ENCODE data around the gene FGF14.
"Not testable (repeated sequence)": the region's sequence is repeated elsewhere in the genome, so short reads cannot be mapped to it uniquely, and the experiment has no call there.

The FGF14 gene

DNA sequence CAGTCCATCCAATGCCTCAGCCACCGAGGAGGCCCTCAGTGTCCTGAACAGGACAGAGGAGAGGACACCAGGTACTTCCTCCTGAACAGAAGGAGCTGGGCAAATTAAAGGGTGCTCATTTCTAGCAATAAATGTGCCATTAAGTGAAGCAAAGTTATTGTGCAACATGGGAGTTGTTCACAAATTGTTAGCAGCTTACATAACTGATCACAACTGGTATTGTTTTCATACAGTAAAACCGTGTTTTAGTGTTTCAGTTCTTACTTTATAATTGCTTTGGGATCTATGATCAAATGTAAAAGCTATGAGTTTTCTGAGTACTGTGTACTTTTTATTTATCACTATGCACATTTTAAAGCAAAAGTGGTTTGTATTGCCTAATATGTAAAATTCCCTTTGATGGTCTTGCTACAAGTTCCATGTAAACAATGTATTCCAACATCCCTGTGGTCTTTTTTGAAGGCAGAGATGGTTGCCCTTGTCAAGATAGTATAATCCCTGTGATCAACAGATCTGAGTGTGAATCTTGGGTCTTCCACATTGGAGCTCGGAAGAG is 263.1 kb downstream of the FGF14 start:
- H3K4me1 ChIP-seq (ENCODE audit: control insufficient read depth, insufficient read depth, low read length, unreplicated experiment): no peaks in the 10 kb centered on the region
- H3K27me3 ChIP-seq (ENCODE audit: insufficient read depth, low read length): no peaks in the 10 kb centered on the region
- H2AFZ ChIP-seq (ENCODE audit: low read length, unreplicated experiment): no peak overlapping the region
- no peak overlapping the region for H3K4me3 ChIP-seq (ENCODE audit: low read depth, low read length)
- no peak overlapping the region for H3K27ac ChIP-seq (ENCODE audit: low read depth, low read length)
- H3K79me2 ChIP-seq (ENCODE audit: control insufficient read depth, insufficient read depth, low read length, unreplicated experiment): no peaks in the 10 kb centered on the region
- H3K36me3 ChIP-seq (ENCODE audit: insufficient read depth, low read length): no peaks in the 10 kb centered on the region

DNA sequence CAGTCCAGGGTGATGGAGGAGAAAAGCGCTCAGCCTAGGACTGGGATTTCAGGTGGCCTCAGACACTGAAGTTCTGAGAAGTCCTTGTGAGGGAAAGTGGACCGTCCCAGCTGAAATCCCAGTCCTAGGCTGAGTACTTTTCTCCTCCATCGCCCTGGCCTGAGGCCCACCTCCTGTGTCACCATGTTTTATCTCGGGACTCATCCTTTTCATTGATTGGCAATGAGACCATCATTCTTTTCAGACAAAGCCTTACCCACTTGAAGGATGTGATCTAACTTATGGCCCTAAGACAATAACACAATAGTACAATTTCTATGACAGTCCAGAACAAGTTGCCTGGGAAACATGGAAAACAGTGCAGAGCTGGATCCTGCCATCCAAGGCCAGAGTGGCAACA is 263.9 kb downstream of the FGF14 start:
- H3K4me1 ChIP-seq (ENCODE audit: control insufficient read depth, insufficient read depth, low read length, unreplicated experiment); H3K27me3 ChIP-seq (ENCODE audit: insufficient read depth, low read length); H3K27ac ChIP-seq (ENCODE audit: low read depth, low read length); H3K4me3 ChIP-seq (ENCODE audit: low read depth, low read length); H3K36me3 ChIP-seq (ENCODE audit: insufficient read depth, low read length); H3K79me2 ChIP-seq (ENCODE audit: control insufficient read depth, insufficient read depth, low read length, unreplicated experiment); H2AFZ ChIP-seq (ENCODE audit: low read length, unreplicated experiment): not testable (repeated sequence)

DNA sequence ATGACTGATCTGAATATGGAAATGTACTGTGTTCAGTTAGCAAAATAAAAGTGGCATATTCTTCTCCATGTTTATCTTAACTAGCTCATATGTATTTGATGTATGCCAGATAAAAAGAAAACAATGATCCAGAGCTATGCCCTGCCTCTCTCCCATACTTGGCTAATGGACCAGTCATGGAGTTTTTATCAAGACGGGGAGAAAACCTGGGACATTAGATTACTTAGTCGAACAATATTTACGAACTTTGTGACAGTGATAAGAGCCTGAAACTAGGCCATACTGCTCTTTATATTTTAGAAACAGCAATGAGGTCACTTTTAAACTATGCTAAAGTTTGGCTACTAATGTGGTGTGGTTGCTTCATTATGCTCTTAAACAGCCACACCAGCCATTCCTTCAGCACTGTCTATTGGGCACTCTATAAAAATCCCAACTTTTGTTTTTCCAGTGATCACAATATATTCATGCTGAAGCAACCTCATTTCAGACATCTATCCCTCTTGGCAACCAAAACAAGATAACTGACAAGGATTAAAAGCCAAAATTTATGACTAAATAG is 265.0 kb downstream of the FGF14 start:
- Histone ChIP-seq H3K27ac (ENCODE audit: low read depth, low read length) (no peak overlapping the region), H3K27me3 (ENCODE audit: insufficient read depth, low read length) (no peaks in the 10 kb centered on the region), H3K4me3 (ENCODE audit: low read depth, low read length) (no peak overlapping the region), H3K36me3 (ENCODE audit: insufficient read depth, low read length) (no peaks in the 10 kb centered on the region), H3K79me2 (ENCODE audit: control insufficient read depth, insufficient read depth, low read length, unreplicated experiment) (no peaks in the 10 kb centered on the region), H2AFZ (ENCODE audit: low read length, unreplicated experiment) (no peak overlapping the region), H3K4me1 (ENCODE audit: control insufficient read depth, insufficient read depth, low read length, unreplicated experiment) (no peaks in the 10 kb centered on the region)

GRCh38 chr13:102132777-102133295 is 269.0 kb downstream of the FGF14 start:
- no peak overlapping the region for H3K27ac ChIP-seq (ENCODE audit: low read depth, low read length)
- no peaks in the 10 kb centered on the region for H3K27me3 ChIP-seq (ENCODE audit: insufficient read depth, low read length)
- no peaks in the 10 kb centered on the region for H3K4me1 ChIP-seq (ENCODE audit: control insufficient read depth, insufficient read depth, low read length, unreplicated experiment)
- H2AFZ ChIP-seq (ENCODE audit: low read length, unreplicated experiment): no peak overlapping the region
- no peaks in the 10 kb centered on the region for H3K36me3 ChIP-seq (ENCODE audit: insufficient read depth, low read length)
- no peak overlapping the region for H3K4me3 ChIP-seq (ENCODE audit: low read depth, low read length)
- no peaks in the 10 kb centered on the region for H3K79me2 ChIP-seq (ENCODE audit: control insufficient read depth, insufficient read depth, low read length, unreplicated experiment)

DNA sequence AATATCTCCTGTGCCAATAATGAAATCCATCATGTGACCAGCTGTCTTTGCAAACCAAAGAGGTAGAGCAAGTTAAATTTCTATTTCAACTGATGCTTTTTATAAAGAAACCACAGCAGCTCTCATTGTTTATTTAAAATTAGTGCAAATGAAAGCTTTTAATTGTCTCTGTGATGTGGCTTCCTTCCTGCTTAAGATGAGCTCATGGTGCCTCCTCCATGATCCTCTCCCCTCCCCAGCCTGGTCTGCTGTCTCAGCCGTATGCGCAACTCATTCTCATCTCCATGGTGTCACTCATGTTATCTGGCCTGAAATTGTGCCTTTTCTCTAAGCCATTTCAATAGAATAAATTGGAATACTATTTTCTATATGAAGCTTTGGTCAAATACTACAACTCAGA is 270.6 kb downstream of the FGF14 start:
- H2AFZ ChIP-seq (ENCODE audit: low read length, unreplicated experiment): no peak overlapping the region

GRCh38 chr13:102128216-102128810 is 273.5 kb downstream of the FGF14 start:
- no peaks in the 10 kb centered on the region for H3K27me3 ChIP-seq (ENCODE audit: insufficient read depth, low read length)
- H2AFZ ChIP-seq (ENCODE audit: low read length, unreplicated experiment): no peak overlapping the region
- no peaks in the 10 kb centered on the region for H3K79me2 ChIP-seq (ENCODE audit: control insufficient read depth, insufficient read depth, low read length, unreplicated experiment)
- H3K4me1 ChIP-seq (ENCODE audit: control insufficient read depth, insufficient read depth, low read length, unreplicated experiment): no peaks in the 10 kb centered on the region
- no peak overlapping the region for H3K4me3 ChIP-seq (ENCODE audit: low read depth, low read length)
- H3K27ac ChIP-seq (ENCODE audit: low read depth, low read length): no peak overlapping the region
- H3K36me3 ChIP-seq (ENCODE audit: insufficient read depth, low read length): no peaks in the 10 kb centered on the region

More for the DNA sequence above, 270.6 kb downstream of the FGF14 start:
- Histone ChIP-seq H3K36me3 (ENCODE audit: insufficient read depth, low read length) (no peaks in the 10 kb centered on the region), H3K79me2 (ENCODE audit: control insufficient read depth, insufficient read depth, low read length, unreplicated experiment) (no peaks in the 10 kb centered on the region), H3K4me3 (ENCODE audit: low read depth, low read length) (no peak overlapping the region), H3K4me1 (ENCODE audit: control insufficient read depth, insufficient read depth, low read length, unreplicated experiment) (no peaks in the 10 kb centered on the region), H3K27me3 (ENCODE audit: insufficient read depth, low read length) (no peaks in the 10 kb centered on the region), H3K27ac (ENCODE audit: low read depth, low read length) (no peak overlapping the region)

DNA sequence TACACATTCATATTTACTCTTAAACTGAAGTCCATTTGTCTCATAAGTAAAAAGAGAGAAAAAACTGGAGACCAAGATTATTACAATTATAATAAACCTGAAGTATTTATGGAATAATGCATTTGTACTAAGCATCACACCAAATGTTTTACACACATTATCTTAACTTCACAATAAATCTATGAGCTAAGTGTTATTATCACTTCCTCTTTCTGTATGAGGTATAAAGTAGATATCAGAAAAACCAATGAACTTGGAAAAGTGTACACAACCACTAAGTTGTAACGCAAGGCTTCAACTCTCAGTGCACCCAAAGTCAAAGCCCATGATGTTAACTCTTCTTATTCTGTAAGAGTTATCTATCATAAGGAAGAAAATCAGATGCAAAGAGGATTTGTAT is 274.7 kb downstream of the FGF14 start:
- Histone ChIP-seq H3K4me1 (ENCODE audit: control insufficient read depth, insufficient read depth, low read length, unreplicated experiment) (no peaks in the 10 kb centered on the region), H3K4me3 (ENCODE audit: low read depth, low read length) (no peak overlapping the region), H2AFZ (ENCODE audit: low read length, unreplicated experiment) (no peak overlapping the region), H3K27me3 (ENCODE audit: insufficient read depth, low read length) (no peaks in the 10 kb centered on the region), H3K27ac (ENCODE audit: low read depth, low read length) (no peak overlapping the region), H3K79me2 (ENCODE audit: control insufficient read depth, insufficient read depth, low read length, unreplicated experiment) (no peaks in the 10 kb centered on the region), H3K36me3 (ENCODE audit: insufficient read depth, low read length) (no peaks in the 10 kb centered on the region)

DNA sequence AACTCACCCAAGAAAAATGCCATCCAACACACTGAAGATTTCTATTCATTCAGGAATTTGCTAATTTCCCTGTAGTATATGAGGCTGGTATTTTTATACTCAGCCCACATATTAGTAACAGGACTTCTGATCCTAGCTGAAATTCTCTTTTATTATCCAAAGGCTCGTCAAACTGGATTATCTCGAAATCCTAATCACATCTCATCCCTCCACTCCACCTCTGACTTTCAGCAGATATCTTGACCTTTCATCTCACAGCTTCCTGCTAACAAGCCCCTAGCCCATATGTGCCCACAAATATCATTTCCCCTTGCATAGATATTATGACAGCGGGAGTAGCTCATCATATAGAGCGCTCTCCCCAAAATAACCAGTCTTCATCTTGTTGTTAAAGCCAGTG is 279.7 kb downstream of the FGF14 start:
- Histone ChIP-seq H3K27ac (ENCODE audit: low read depth, low read length) (no peak overlapping the region), H3K27me3 (ENCODE audit: insufficient read depth, low read length) (no peaks in the 10 kb centered on the region), H3K4me1 (ENCODE audit: control insufficient read depth, insufficient read depth, low read length, unreplicated experiment) (no peaks in the 10 kb centered on the region), H3K79me2 (ENCODE audit: control insufficient read depth, insufficient read depth, low read length, unreplicated experiment) (no peaks in the 10 kb centered on the region), H2AFZ (ENCODE audit: low read length, unreplicated experiment) (no peak overlapping the region), H3K4me3 (ENCODE audit: low read depth, low read length) (no peak overlapping the region), H3K36me3 (ENCODE audit: insufficient read depth, low read length) (no peaks in the 10 kb centered on the region)

DNA sequence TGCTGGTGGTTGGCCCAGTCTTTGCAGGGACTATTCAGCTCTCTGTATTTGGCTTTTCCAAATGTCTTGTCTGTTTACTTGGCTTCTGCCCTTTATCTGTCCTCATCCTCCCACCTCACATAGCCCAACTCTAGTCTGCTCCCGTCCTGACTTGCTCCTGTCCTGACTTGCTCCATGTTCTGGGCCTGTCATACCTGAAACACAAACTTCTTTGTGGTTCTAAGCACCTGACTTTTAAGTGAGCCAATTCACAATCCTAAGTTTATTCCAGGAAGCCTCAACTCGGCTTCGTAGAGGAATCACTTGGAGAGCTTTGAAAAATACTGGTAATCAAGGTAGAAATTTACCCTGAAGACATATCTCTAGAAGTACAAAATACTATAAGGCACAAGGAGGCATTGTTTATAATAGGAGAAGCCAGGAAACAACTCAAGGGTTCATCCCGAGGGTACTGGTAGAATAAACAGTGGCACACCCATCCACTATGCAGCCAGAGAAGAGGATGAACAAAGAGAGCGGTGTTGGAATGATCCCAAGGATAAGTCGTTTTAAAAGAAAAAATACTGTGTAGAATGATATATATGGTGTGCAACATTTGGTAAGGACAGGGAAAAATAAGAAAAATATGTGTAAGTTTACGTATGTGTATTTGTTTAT is 284.5 kb downstream of the FGF14 start:
- no peaks in the 10 kb centered on the region for H3K79me2 ChIP-seq (ENCODE audit: control insufficient read depth, insufficient read depth, low read length, unreplicated experiment)
- no peaks in the 10 kb centered on the region for H3K36me3 ChIP-seq (ENCODE audit: insufficient read depth, low read length)
- no peak overlapping the region for H2AFZ ChIP-seq (ENCODE audit: low read length, unreplicated experiment)
- no peaks in the 10 kb centered on the region for H3K4me1 ChIP-seq (ENCODE audit: control insufficient read depth, insufficient read depth, low read length, unreplicated experiment)
- no peaks in the 10 kb centered on the region for H3K27me3 ChIP-seq (ENCODE audit: insufficient read depth, low read length)
- H3K27ac ChIP-seq (ENCODE audit: low read depth, low read length): no peak overlapping the region
- H3K4me3 ChIP-seq (ENCODE audit: low read depth, low read length): no peak overlapping the region

- H3K79me2 ChIP-seq (ENCODE audit: control insufficient read depth, insufficient read depth, low read length, unreplicated experiment): no peaks in the 10 kb centered on the region
Observed at GRCh38 chr13:102103469-102103868, 298.4 kb downstream of the FGF14 start.

GRCh38 chr13:102100234-102100633 is 301.6 kb downstream of the FGF14 start:
- H3K27me3 ChIP-seq (ENCODE audit: insufficient read depth, low read length): no peaks in the 10 kb centered on the region
- no peaks in the 10 kb centered on the region for H3K36me3 ChIP-seq (ENCODE audit: insufficient read depth, low read length)
- no peak overlapping the region for H3K4me3 ChIP-seq (ENCODE audit: low read depth, low read length)
- H2AFZ ChIP-seq (ENCODE audit: low read length, unreplicated experiment): no peak overlapping the region
- no peak overlapping the region for H3K27ac ChIP-seq (ENCODE audit: low read depth, low read length)
- H3K79me2 ChIP-seq (ENCODE audit: control insufficient read depth, insufficient read depth, low read length, unreplicated experiment): no peaks in the 10 kb centered on the region
- H3K4me1 ChIP-seq (ENCODE audit: control insufficient read depth, insufficient read depth, low read length, unreplicated experiment): no peaks in the 10 kb centered on the region

More at GRCh38 chr13:102103469-102103868, 298.4 kb downstream of the FGF14 start:
- no peaks in the 10 kb centered on the region for H3K27me3 ChIP-seq (ENCODE audit: insufficient read depth, low read length)
- no peak overlapping the region for H2AFZ ChIP-seq (ENCODE audit: low read length, unreplicated experiment)
- no peaks in the 10 kb centered on the region for H3K36me3 ChIP-seq (ENCODE audit: insufficient read depth, low read length)
- H3K4me1 ChIP-seq (ENCODE audit: control insufficient read depth, insufficient read depth, low read length, unreplicated experiment): no peaks in the 10 kb centered on the region
- no peak overlapping the region for H3K4me3 ChIP-seq (ENCODE audit: low read depth, low read length)
- no peak overlapping the region for H3K27ac ChIP-seq (ENCODE audit: low read depth, low read length)
